ENCODE data around the gene CHST11. TPM values are rescaled to one million over a fixed set of nuclear protein-coding genes. Genes with fewer than 3 reads are reported as not detected.
"Not testable (repeated sequence)": the region's sequence is repeated elsewhere in the genome, so short reads cannot be mapped to it uniquely, and the experiment has no call there.

The CHST11 gene
- total RNA-seq, 1 donor from 2014 or later, result 40.1 TPM

- no peak overlapping the region for H3K4me3 Mint-ChIP-seq
- TF ChIP-seq CTCF (IDR thresholded peaks at IDR 0.05), result no peak
- H3K4me1 Mint-ChIP-seq, result no peaks in the 10 kb centered on the region
- no peak for ATAC-seq (ENCODE audit: low read depth)
- no peak overlapping the region for H3K27ac Mint-ChIP-seq
- no peak for DNase-seq
- intact Hi-C loops (cut with micrococcal nuclease), result no loop called here
- no peaks in the 10 kb centered on the region for H3K9me3 Mint-ChIP-seq
- ChIA-PET CTCF (interaction anchor here (2.0 kb wide), 1 partner anchor 420 kb away, joined by 5 read pairs; no protein-coding TSS in a partner anchor), POLR2A (no interaction called here)
- H3K27me3 Mint-ChIP-seq, result peaks cover 2% of the 10 kb centered on the region
- no peaks in the 10 kb centered on the region for H3K36me3 Mint-ChIP-seq (ENCODE audit: low read depth)
Measured at GRCh38 chr12:104801427-104801826, 344.7 kb downstream of the CHST11 start.

GRCh38 chr12:104802208-104802607 lies 345.5 kb downstream of the CHST11 start:
- ATAC-seq (ENCODE audit: low read depth), result no peak
- Mint-ChIP-seq H3K27ac (no peak overlapping the region), H3K27me3 (peaks cover 2% of the 10 kb centered on the region), H3K36me3 (ENCODE audit: low read depth) (no peaks in the 10 kb centered on the region), H3K4me1 (no peaks in the 10 kb centered on the region), H3K9me3 (no peaks in the 10 kb centered on the region), H3K4me3 (no peak overlapping the region)
- DNase-seq, result no peak
- ChIA-PET POLR2A (no interaction called here), CTCF (interaction anchor here (2.0 kb wide), 1 partner anchor 420 kb away, joined by 5 read pairs; no protein-coding TSS in a partner anchor)
- TF ChIP-seq CTCF (IDR thresholded peaks at IDR 0.05), result no peak
- intact Hi-C loops (cut with micrococcal nuclease), result no loop called here

- Mint-ChIP-seq H3K36me3 (ENCODE audit: low read depth) (no peaks in the 10 kb centered on the region), H3K27me3 (peaks cover 2% of the 10 kb centered on the region), H3K4me3 (no peak overlapping the region), H3K27ac (no peak overlapping the region), H3K9me3 (no peaks in the 10 kb centered on the region), H3K4me1 (peaks cover 11% of the 10 kb centered on the region)
- TF ChIP-seq CTCF (IDR thresholded peaks at IDR 0.05), result no peak
- POLR2A ChIA-PET, result no interaction called here
- DNase-seq (no peak), ATAC-seq (ENCODE audit: low read depth) (no peak)
- intact Hi-C loops (cut with micrococcal nuclease), result no loop called here
- CTCF ChIA-PET, result no interaction called here
Measured at GRCh38 chr12:104805186-104805585, 348.4 kb downstream of the CHST11 start.

- H3K27ac Mint-ChIP-seq; H3K27me3 Mint-ChIP-seq; H3K36me3 Mint-ChIP-seq (ENCODE audit: low read depth); DNase-seq; CTCF ChIA-PET; ATAC-seq (ENCODE audit: low read depth); H3K9me3 Mint-ChIP-seq; POLR2A ChIA-PET; intact Hi-C loops (cut with micrococcal nuclease); H3K4me3 Mint-ChIP-seq: not testable (repeated sequence)
- H3K4me1 Mint-ChIP-seq, result peaks cover 16% of the 10 kb centered on the region
Measured at GRCh38 chr12:104806194-104806593, 349.4 kb downstream of the CHST11 start.

GRCh38 chr12:104809251-104809650 lies 352.5 kb downstream of the CHST11 start:
- ChIA-PET CTCF (no interaction called here), POLR2A (interaction anchor here (0.7 kb wide), 1 partner anchor 25 kb away, joined by 3 read pairs; no protein-coding TSS in a partner anchor)
- H3K9me3 Mint-ChIP-seq, result no peaks in the 10 kb centered on the region
- H3K36me3 Mint-ChIP-seq (ENCODE audit: low read depth), result no peaks in the 10 kb centered on the region
- H3K4me1 Mint-ChIP-seq, result peaks cover 16% of the 10 kb centered on the region
- no peaks in the 10 kb centered on the region for H3K27me3 Mint-ChIP-seq
- intact Hi-C loops (cut with micrococcal nuclease), result no loop called here
- no peak for ATAC-seq (ENCODE audit: low read depth)
- no peak overlapping the region for H3K4me3 Mint-ChIP-seq
- no peak overlapping the region for H3K27ac Mint-ChIP-seq
- DNase-seq, result no peak
- no peak for TF ChIP-seq CTCF (IDR thresholded peaks at IDR 0.05)
